SK-N-DZ (cell line): ENCODE results near the gene ZNF521. TPM values are rescaled to one million over a fixed set of nuclear protein-coding genes. Genes with fewer than 3 reads are reported as not detected.

Experiments
- DNase-seq: peaks from one replicate; pipeline ENCODE4 v3.0.0-alpha.2; 2015; ENCODE audit warnings: low spot score
- polyA plus RNA-seq, 2 experiments: library from polyadenylated mRNA; depleted of rRNA; stranded (reverse); fragments of >200 nt; gene quantifications; 2 replicates each; pipeline ENCODE4 v1.2.3, GENCODE V29; 2014

The ZNF521 gene
- polyA plus RNA-seq (2014; cell fraction: cytosol; rRNA removed), result 14.7 and 21.2 TPM in 2 replicates
- polyA plus RNA-seq (2014; cell fraction: nucleus; rRNA removed), result 6.6 and 58.0 TPM in 2 replicates

DNA sequence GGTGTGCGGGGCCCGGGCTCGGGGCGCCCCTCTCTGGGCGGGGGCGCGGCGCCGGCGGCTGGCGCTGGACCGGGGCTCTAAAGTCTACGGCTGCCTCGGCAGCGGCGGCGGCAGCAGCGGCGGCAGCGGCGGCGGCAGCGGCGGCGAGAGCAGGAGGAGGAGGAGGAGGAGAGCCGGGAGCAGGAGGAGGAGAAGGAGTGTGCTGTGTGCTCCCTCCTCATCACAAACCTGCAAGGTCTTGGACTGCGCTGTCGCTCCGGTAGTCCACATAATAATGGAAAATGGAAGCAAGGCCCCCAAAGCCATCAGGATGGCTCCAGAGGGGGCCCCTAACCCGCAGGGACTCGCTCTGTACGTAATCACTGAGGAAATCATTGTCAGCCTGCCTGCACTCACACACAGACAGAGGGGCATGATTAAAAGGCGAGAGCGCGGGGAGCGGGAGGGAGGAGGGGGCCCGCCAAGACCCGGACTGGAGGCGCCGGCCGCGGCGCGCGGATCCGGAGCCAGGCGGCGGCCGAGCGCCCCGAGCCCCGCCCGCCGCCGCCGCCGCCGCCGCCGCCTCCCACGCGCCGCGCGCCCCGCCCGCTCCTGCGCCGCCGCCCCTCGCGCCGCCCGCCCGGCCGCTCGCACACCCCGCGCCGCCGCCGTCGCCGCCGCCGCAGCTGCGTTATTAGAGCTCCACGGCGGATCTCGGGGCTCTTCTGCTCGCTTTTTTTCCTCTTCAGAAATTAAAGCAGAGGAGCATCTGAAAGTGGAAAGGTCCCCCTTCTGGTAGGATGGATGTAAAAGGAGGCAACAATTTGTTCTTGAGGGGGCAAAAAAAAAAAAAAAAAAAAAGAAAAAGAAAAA lies at the start of gene ZNF521:
TSS of gene ZNF521 (minus strand) at position 390 of the 852 bp plus-strand sequence. CDS start 1,220 bp downstream, outside the sequence.
- DNase-seq, result peak; percentile 93

- peak; percentile 92 for DNase-seq
These were observed 47.6 kb upstream of the ZNF521 start for GRCh38 chr18:25399554-25399953.

- DNase-seq, result no peak
These were observed 40.2 kb upstream of the ZNF521 start for GRCh38 chr18:25392192-25392591.

GRCh38 chr18:25373432-25374179 lies 21.6 kb upstream of the ZNF521 start:
- DNase-seq, result no peak

- DNase-seq, result no peak
These were observed 18.4 kb upstream of the ZNF521 start for GRCh38 chr18:25370391-25370790.

- DNase-seq, result no peak
These were observed 13.3 kb upstream of the ZNF521 start for GRCh38 chr18:25365242-25365641.

DNA sequence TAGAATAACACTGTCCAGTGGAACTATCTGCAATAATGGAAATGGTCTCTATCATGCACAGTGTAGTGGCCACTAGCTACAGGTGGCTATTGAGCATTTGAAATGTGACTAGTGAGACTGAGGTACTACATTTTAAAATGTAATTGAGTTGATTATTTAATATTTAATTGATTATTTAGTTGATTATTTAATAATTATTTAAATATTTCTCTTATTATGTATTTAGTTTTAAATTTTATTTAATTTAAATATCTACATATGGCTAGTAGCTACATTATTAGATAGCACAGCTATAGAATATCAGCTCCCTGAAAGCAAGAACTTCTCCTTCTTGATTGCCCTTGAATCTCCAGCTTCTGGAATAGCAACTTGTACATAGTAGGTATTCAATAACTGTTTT lies 12.8 kb upstream of the ZNF521 start:
- no peak for DNase-seq

GRCh38 chr18:25360301-25360899 lies 8.4 kb upstream of the ZNF521 start:
- DNase-seq, result no peak

DNA sequence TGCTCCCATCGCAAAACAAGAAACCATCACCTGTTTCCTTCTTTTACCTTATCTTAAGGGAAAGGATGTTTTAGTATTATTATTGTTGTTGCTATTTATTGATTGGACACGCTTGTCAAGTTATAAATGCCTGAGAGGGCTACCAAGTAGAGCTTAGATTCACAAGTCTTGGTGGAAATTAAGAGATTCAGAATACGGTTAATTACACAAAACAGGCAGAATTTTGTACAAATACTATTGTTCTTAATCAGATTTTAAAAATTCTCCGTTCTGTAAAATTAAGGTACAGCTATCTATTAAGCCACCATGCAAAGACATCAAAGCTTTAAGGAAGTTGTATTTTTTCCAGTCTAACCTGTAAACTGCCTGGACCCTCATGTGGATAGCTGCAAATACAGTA lies 1.1 kb upstream of the ZNF521 start:
- no peak for DNase-seq

DNA sequence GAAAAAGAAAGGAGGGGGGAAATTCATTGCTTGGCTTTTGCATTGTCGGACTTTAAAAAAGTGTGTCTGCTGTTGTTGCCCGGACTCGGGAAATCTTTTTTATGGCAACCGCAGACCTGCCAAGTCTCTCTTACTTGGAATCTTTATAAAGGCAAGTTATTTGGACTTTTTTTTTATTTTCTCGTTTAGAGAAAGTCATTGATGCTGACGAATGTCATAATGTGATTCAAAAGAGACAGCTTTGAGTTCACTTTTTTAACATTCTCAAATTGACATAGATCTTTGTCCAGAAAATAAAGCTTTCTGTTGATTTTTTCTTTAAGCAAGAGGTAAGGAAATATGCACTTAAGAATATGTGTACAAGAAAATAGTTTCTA lies 651 bp upstream of the ZNF521 start:
- no peak for DNase-seq

GRCh38 chr18:25351280-25351775 lies 638 bp downstream of the ZNF521 start:
- peak; percentile 11 for DNase-seq

- peak; percentile 31 for DNase-seq
These were observed 1.3 kb downstream of the ZNF521 start for GRCh38 chr18:25350489-25351251.

- DNase-seq, result no peak
These were observed 2.0 kb downstream of the ZNF521 start for GRCh38 chr18:25349926-25350487.

GRCh38 chr18:25349131-25349925 lies 2.6 kb downstream of the ZNF521 start:
- DNase-seq, result peak; percentile 31

- DNase-seq, result no peak
These were observed 3.4 kb downstream of the ZNF521 start for GRCh38 chr18:25348386-25349130.

DNA sequence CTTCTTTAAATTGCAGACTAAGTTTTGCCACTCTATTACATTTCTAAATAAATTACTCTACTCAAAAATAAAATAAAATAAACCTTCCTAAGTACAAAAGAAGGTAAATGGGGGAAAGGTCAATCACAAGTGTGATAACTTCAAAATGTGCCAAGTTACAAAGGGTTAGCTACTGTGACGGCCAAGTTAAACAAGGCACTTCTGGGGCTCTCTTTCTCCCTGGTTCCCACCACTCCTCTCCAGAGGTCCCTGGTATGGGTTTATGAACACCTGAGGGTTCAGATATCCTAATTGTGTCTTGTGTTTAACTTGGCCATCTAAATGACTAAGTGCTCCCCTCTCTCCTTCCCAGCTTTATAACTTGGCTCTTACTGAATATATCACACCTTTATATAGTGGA lies 5.4 kb downstream of the ZNF521 start:
- no peak for DNase-seq

DNA sequence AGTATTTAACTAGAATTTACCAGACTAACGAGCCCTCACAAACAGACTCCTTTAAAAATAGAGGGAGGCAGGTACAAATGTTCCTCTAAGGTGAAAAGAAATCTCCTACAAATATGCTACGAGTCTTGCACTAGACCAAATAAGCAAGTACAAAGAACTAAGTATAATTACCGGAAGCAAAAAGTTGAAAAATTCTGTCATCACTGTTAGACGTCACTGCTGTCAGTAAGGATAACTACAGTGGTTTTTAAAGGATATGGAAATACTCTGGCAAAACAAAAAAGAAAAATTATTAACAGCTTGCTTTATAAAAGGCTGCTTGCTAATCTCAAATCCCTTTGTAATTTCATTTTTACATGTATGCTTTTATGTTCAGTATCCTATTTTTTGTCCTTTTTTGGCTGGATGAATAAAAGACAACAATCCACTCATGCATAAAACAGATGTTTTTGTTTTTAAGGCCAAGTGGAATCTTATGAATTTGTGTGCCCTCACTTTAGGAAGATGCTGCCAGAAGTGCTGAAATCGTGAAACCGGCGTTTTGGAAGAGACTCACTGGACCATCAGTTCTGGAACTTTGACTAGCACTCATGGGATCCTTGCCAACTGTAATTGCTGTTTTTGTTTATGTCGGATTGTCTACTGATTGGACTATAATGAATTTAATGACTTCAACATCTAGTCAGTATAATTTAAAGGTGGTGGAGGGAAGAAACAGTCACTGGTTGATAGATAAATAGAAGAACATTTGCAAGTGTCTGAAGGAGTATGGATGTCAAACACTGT lies 6.7 kb downstream of the ZNF521 start:
- no peak for DNase-seq

GRCh38 chr18:25341831-25342230 lies 10.1 kb downstream of the ZNF521 start:
- DNase-seq, result no peak

GRCh38 chr18:25340762-25341161 lies 11.2 kb downstream of the ZNF521 start:
- DNase-seq, result no peak
